CD4-positive, alpha-beta T cell treated with Interferon alpha-2 for 1 hour (primary cell): ENCODE results near the gene SDHA.
"Not testable (repeated sequence)": the region's sequence is repeated elsewhere in the genome, so short reads cannot be mapped to it uniquely, and the experiment has no call there.

Experiments used
- DNase-seq, 2 donors: peaks; one replicate each; pipeline ENCODE4 v3.0.0-alpha.2; 2020 to 2022

Gene SDHA

DNA sequence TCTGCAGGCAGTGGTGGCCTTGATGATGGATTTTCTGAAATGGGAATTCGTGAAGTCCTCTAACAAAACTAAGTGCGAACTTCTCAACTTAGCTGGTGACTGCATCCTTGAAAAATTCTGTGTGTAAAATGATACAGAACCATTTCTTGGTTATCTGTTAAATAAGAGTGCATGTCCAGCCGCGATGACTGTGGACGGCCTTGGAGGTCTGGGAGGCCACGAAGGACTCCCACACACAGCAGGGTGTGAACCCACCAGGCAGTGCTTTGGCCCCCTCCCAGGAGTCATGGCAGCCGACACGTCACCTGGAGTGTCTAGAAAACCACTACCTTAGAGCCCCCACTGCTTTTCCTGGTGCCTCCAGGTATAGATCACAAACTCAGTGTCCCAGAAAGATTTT lies 85.6 kb downstream of the SDHA start:
- DNase-seq = not testable (repeated sequence)

DNA sequence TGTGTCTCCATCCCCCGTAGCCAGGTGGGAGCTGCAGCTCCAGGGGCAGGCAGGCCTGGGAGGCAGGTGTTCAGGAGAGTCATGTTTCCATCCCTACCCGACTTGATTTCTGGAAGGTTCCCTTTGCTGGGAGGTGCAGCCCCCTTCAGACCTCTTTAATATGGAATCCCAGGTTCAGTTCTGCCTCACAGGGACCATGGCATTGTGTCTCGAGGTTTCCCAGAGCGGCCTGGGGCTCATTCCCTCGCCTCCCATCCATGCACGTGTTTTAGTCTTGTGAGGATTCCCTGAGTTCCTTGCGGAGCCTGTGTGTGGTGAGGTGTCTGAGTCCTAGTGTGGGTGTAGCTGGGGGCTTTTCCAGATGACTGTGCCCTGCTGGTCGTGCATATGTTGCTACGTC lies 86.9 kb downstream of the SDHA start:
- DNase-seq = no peak

DNA sequence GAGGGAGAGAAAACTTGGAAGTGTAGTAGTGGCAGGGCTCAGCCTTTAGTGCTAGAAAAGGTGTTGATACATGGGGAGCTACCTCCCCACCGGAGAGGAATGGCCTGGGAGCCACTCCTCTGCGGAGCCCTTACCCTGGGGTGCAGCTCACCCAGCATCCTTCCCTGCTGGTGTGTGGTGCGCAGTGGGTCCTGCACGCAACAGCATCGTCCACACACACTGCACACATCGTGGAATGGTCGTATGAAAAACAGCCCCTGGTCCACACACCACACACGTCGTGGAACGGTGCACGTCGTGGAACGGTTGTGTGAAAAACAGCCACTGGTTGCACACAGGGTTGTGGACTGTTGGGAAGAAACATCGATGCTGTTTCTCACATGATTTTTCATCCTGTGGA lies 87.3 kb downstream of the SDHA start:
- no peak for DNase-seq

DNA sequence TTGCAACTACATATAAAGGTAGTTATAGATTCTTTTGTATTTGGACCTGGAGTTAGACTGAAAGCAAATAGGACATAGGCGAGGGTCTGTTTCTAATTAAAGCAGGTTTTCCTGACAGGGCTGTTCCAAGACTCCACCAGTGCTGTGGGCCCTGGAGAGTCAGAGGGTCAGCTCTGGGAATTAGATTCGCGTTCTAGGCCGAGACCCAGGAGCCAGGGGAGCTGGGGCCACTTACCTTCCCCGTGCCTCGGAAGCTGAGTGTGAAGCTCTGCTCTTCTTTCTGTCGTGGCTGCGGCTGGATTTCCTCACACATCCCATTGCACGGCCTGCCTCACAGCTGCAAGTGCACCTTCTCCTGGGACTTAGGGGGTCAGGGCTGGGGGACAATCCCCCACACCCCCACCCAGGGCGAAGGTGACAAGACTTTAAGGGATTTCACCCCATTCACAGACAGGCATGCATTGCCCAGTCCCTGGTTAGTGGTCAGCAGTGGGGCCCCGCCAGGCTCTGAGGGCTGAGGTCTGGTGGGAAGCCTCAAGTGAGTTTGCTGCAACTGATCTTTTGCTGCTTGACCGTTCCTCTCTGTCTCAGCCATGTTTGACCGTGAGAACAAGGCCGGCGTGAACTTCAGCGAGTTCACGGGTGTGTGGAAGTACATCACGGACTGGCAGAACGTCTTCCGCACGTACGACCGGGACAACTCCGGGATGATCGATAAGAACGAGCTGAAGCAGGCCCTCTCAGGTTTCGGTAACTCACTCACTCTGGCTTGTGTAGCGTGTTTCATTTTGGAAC lies 88.1 kb downstream of the SDHA start:
- DNase-seq = no peak
